HG03280 (cell line): ENCODE measurements around the gene CLCN1.
"Not testable (repeated sequence)": the region's sequence is repeated elsewhere in the genome, so short reads cannot be mapped to it uniquely, and the experiment has no call there.

Experiments used
- ATAC-seq: cut with Tn5 transposase; IDR thresholded peaks from one replicate; pipeline ENCODE4 v1.9.1; 2021; ENCODE audit warnings: mild to moderate bottlenecking, moderate library complexity; ENCODE audit not compliant: unreplicated experiment

The CLCN1 gene

GRCh38 chr7:143383642-143383957 is 67.7 kb downstream of the CLCN1 start:
- ATAC-seq: no peak

GRCh38 chr7:143384148-143384547 is 68.2 kb downstream of the CLCN1 start:
- ATAC-seq: no peak

GRCh38 chr7:143384661-143385631 is 69.0 kb downstream of the CLCN1 start:
- ATAC-seq: no peak

- no peak for ATAC-seq
These were observed 70.2 kb downstream of the CLCN1 start for GRCh38 chr7:143385891-143386781.

GRCh38 chr7:143387156-143387975 is 71.5 kb downstream of the CLCN1 start:
- ATAC-seq: no peak

GRCh38 chr7:143388051-143388450 is 72.1 kb downstream of the CLCN1 start:
- no peak for ATAC-seq

- no peak for ATAC-seq
These were observed 72.7 kb downstream of the CLCN1 start for GRCh38 chr7:143388491-143389101.

GRCh38 chr7:143389316-143390103 is 73.6 kb downstream of the CLCN1 start:
- no peak for ATAC-seq

- ATAC-seq: no peak
These were observed 74.3 kb downstream of the CLCN1 start for GRCh38 chr7:143390104-143390772.

GRCh38 chr7:143390773-143391317 is 74.9 kb downstream of the CLCN1 start:
- no peak for ATAC-seq

GRCh38 chr7:143391462-143392404 is 75.8 kb downstream of the CLCN1 start:
- ATAC-seq: no peak

GRCh38 chr7:143392427-143392826 is 76.5 kb downstream of the CLCN1 start:
- ATAC-seq: not testable (repeated sequence)

GRCh38 chr7:143392875-143393266 is 77.0 kb downstream of the CLCN1 start:
- ATAC-seq: no peak

- ATAC-seq: no peak
These were observed 77.5 kb downstream of the CLCN1 start for GRCh38 chr7:143393267-143394041.

GRCh38 chr7:143394068-143394467 is 78.2 kb downstream of the CLCN1 start:
- ATAC-seq: no peak

- no peak for ATAC-seq
These were observed 78.9 kb downstream of the CLCN1 start for GRCh38 chr7:143394777-143395176.
